HEK293 (cell line): ENCODE measurements around the gene PPID.

Experiments used
- CTCF ChIA-PET: fragments of 350-600 bp; formaldehyde crosslinking; extraction: SDS; loops from one replicate; lab custom pipeline; 2021; ENCODE audit warnings: antibody characterized with exemption; lab: Yijun Ruan, JAX
- POLR2A ChIA-PET: fragments of 300-600 bp; formaldehyde crosslinking; extraction: SDS; loops from one replicate; lab custom pipeline; 2020; ENCODE audit warnings: antibody characterized with exemption, inconsistent platforms; lab: Yijun Ruan, JAX
- H3K27ac ChIP-seq: fragments of 200-500 bp; sonication (Bioruptor generic); 2 replicates; pipeline ENCODE4 v1.5.1; 2014; ENCODE audit warnings: low read depth, low read length, control low read depth, inconsistent platforms; ENCODE audit errors: extremely low read depth
- H3K36me3 ChIP-seq, 2 experiments: fragments of 200-500 bp in 1 of 2; sonication (Bioruptor generic) in 1 of 2; 1 replicate in 1 of 2; 2 replicates in 1 of 2; pipeline ENCODE4 v1.5.1; 2014 to 2017; ENCODE audit warnings: inconsistent platforms in 2 of 2, low read length in 2 of 2; ENCODE audit not compliant: control insufficient read depth in 2 of 2, insufficient read depth in 1 of 2
- H3K4me1 ChIP-seq: fragments of 200-500 bp; sonication (Bioruptor generic); 2 replicates; pipeline ENCODE4 v1.5.1; 2014; ENCODE audit warnings: mild to moderate bottlenecking, low read length, inconsistent platforms; ENCODE audit not compliant: control insufficient read depth, insufficient read depth
- H3K4me3 ChIP-seq: 2 replicates; pipeline ENCODE4 v1.5.1; 2011; ENCODE audit warnings: low read depth, mild to moderate bottlenecking, control low read depth, low read length, moderate library complexity
- H3K9me3 ChIP-seq: fragments of 200-500 bp; sonication (Bioruptor generic); 2 replicates; pipeline ENCODE4 v1.5.1; 2014; ENCODE audit warnings: low read depth, low read length, inconsistent platforms; ENCODE audit not compliant: control insufficient read depth, insufficient read depth
- REST ChIP-seq: fragments of 450-650 bp; formaldehyde crosslinking; IDR thresholded peaks from 2 replicates; pipeline ENCODE4 v1.5.1; 2016; ENCODE audit warnings: missing biosample characterization, missing genetic modification characterization
- SP2 ChIP-seq: fragments of 450-650 bp; formaldehyde crosslinking; IDR thresholded peaks from 2 replicates; pipeline ENCODE4 v1.5.1; 2016; ENCODE audit warnings: missing biosample characterization, missing genetic modification characterization
- ZBTB20 ChIP-seq: fragments of 450-650 bp; formaldehyde crosslinking; IDR thresholded peaks from 2 replicates; pipeline ENCODE4 v1.5.1; 2016; ENCODE audit warnings: missing biosample characterization, missing genetic modification characterization
- ZBTB6 ChIP-seq: fragments of 450-650 bp; formaldehyde crosslinking; IDR thresholded peaks from 2 replicates; pipeline ENCODE4 v1.5.1; 2017; ENCODE audit warnings: missing biosample characterization, missing genetic modification characterization
- ZBTB8A ChIP-seq: fragments of 450-650 bp; formaldehyde crosslinking; IDR thresholded peaks from 2 replicates; pipeline ENCODE4 v1.5.1; 2016; ENCODE audit warnings: missing biosample characterization, missing genetic modification characterization
- ZEB2 ChIP-seq: fragments of 450-650 bp; formaldehyde crosslinking; IDR thresholded peaks from 2 replicates; pipeline ENCODE4 v1.5.1; 2016; ENCODE audit warnings: missing biosample characterization, missing genetic modification characterization
- ZFHX2 ChIP-seq: fragments of 450-650 bp; formaldehyde crosslinking; conservative IDR thresholded peaks from 2 replicates; pipeline ENCODE4 v1.5.1; 2016; ENCODE audit warnings: missing biosample characterization, missing genetic modification characterization
- ZFP69B ChIP-seq: fragments of 450-650 bp; formaldehyde crosslinking; IDR thresholded peaks from 2 replicates; pipeline ENCODE4 v1.5.1; 2016; ENCODE audit warnings: missing biosample characterization, missing genetic modification characterization
- ZNF335 ChIP-seq: fragments of 450-650 bp; formaldehyde crosslinking; conservative IDR thresholded peaks from 2 replicates; pipeline ENCODE4 v1.5.1; 2016; ENCODE audit warnings: missing biosample characterization, missing genetic modification characterization
- ZNF341 ChIP-seq: fragments of 450-650 bp; formaldehyde crosslinking; IDR thresholded peaks from 2 replicates; pipeline ENCODE4; 2016; ENCODE audit warnings: low read depth, missing biosample characterization, missing genetic modification characterization
- ZNF501 ChIP-seq: fragments of 450-650 bp; formaldehyde crosslinking; IDR thresholded peaks from 2 replicates; pipeline ENCODE4 v1.5.1; 2016; ENCODE audit warnings: missing biosample characterization, missing genetic modification characterization
- ZNF561 ChIP-seq: fragments of 450-650 bp; IDR thresholded peaks from 2 replicates; pipeline ENCODE4 v1.5.1; 2018; ENCODE audit warnings: missing biosample characterization, missing genetic modification characterization, borderline replicate concordance
- ZNF677 ChIP-seq: fragments of 450-650 bp; IDR thresholded peaks from 2 replicates; pipeline ENCODE4 v1.5.0; 2018; ENCODE audit warnings: missing biosample characterization, mild to moderate bottlenecking, missing genetic modification characterization, moderate library complexity
- ZSCAN16 ChIP-seq: fragments of 450-650 bp; formaldehyde crosslinking; IDR thresholded peaks from 2 replicates; pipeline ENCODE4 v1.5.1; 2016; ENCODE audit warnings: missing biosample characterization, missing genetic modification characterization
- ZSCAN30 ChIP-seq: fragments of 450-650 bp; IDR thresholded peaks from 2 replicates; pipeline ENCODE4 v1.5.1; 2018; ENCODE audit warnings: missing biosample characterization, mild to moderate bottlenecking, missing genetic modification characterization, moderate library complexity
- TF ChIP-seq, protein P1 (sequence below): fragments of 450-650 bp; formaldehyde crosslinking; IDR thresholded peaks from 2 replicates; pipeline ENCODE4 v1.5.1; 2016; ENCODE audit warnings: missing biosample characterization, missing genetic modification characterization
- TF ChIP-seq, protein P2 (sequence below): fragments of 450-650 bp; formaldehyde crosslinking; optimal IDR thresholded peaks from 2 replicates; pipeline ENCODE3; 2016; ENCODE audit warnings: missing biosample characterization, mild to moderate bottlenecking, missing genetic modification characterization
- TF ChIP-seq, protein P3 (sequence below): fragments of 450-650 bp; formaldehyde crosslinking; IDR thresholded peaks from 2 replicates; pipeline ENCODE4 v1.5.1; 2016; ENCODE audit warnings: missing biosample characterization, missing genetic modification characterization
- TF ChIP-seq, protein P4 (sequence below): fragments of 450-650 bp; formaldehyde crosslinking; IDR thresholded peaks from 2 replicates; pipeline ENCODE4 v1.5.1; 2017; ENCODE audit warnings: missing biosample characterization, missing genetic modification characterization

The PPID gene

DNA sequence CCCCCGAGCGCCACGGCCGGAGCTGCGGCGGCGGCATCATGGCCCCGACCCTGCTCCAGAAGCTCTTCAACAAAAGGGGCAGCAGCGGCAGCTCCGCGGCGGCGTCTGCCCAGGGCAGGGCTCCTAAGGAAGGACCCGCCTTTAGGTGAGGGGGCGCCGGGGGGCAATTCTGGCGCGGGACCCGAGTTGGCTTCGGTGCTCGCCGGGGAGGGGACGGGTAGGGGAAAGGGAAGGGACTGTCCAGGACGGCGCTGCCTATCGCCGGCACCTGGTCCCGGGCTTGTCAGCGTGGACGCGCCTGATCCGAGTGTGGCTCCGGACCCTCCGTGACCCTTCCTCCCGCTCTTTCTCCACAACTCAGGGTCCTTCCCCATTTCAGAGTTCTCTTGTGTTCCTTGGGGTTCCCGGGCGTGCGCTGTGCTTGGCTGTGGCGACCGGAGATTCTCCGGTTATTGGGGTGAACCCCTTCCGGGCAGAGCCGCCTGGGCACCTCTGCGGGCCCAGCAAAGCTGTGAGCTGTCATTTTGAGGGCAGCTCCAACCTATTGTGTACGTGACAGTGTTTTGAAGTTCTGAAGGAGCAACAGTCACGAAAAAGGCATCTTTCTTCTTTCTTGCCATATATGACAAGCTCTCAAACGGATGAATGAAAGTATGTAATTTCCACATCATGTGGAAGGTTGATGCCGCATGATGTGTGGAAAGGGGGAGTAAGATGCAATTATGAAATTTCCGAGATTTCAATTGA lies 46.2 kb upstream of the PPID start (continued):
- TF ChIP-seq ZNF341 (tag by site-specific recombination) (peak; percentile 21; the same call in 1 of the 2 replicates), SP2 (tag by site-specific recombination) (0 out of 2 replicates have a peak, but pooled peaks have one; percentile 13), ZNF677 (tag by site-specific recombination) (no peak), REST (no peak), ZNF335 (tag by site-specific recombination) (peak; percentile 95), ZBTB8A (tag by site-specific recombination) (0 out of 2 replicates have a peak, but pooled peaks have one; percentile 31), ZSCAN16 (tag by site-specific recombination) (no peak)
- TF ChIP-seq, protein P1, sequence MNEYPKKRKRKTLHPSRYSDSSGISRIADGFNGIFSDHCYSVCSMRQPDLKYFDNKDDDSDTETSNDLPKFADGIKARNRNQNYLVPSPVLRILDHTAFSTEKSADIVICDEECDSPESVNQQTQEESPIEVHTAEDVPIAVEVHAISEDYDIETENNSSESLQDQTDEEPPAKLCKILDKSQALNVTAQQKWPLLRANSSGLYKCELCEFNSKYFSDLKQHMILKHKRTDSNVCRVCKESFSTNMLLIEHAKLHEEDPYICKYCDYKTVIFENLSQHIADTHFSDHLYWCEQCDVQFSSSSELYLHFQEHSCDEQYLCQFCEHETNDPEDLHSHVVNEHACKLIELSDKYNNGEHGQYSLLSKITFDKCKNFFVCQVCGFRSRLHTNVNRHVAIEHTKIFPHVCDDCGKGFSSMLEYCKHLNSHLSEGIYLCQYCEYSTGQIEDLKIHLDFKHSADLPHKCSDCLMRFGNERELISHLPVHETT = no peak

- H3K27ac ChIP-seq = peak within 1 kb of the TSS; percentile 81; the same call in 1 of the 2 replicates
- peaks cover 7% of the 10 kb centered on the region; the same call in 1 of the 2 replicates for H3K4me1 ChIP-seq
- peak within 1 kb of the TSS; percentile 75 for H3K4me3 ChIP-seq
- CTCF ChIA-PET = interaction anchor here (0.7 to 1.5 kb wide), 2 partner anchors 13 to 84 kb away, joined by 3 to 4 read pairs; no protein-coding TSS in a partner anchor
- H3K9me3 ChIP-seq = no peaks in the 10 kb centered on the region
- H3K36me3 ChIP-seq = no peaks in the 10 kb centered on the region
- POLR2A ChIA-PET = interaction anchor here (1.0 kb wide), 1 partner anchor 98 kb away, joined by 4 read pairs; no protein-coding TSS in a partner anchor
- TF ChIP-seq ZSCAN30 (tag by site-specific recombination) (peak; percentile 84), ZNF501 (tag by site-specific recombination) (0 out of 2 replicates have a peak, but pooled peaks have one; percentile 55), ZBTB6 (tag by site-specific recombination) (peak; percentile 94), ZBTB20 (peak; percentile 25; the same call in 1 of the 2 replicates), ZBTB8A (tag by site-specific recombination) (peak; percentile 63), ZEB2 (tag by site-specific recombination) (0 out of 2 replicates have a peak, but pooled peaks have one; percentile 37), ZFP69B (tag by site-specific recombination) (peak; percentile 50), ZFHX2 (peak; percentile 73), ZNF561 (no peak)
- TF ChIP-seq, protein P2, sequence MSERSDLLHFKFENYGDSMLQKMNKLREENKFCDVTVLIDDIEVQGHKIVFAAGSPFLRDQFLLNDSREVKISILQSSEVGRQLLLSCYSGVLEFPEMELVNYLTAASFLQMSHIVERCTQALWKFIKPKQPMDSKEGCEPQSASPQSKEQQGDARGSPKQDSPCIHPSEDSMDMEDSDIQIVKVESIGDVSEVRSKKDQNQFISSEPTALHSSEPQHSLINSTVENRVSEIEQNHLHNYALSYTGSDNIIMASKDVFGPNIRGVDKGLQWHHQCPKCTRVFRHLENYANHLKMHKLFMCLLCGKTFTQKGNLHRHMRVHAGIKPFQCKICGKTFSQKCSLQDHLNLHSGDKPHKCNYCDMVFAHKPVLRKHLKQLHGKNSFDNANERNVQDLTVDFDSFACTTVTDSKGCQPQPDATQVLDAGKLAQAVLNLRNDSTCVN (tag by site-specific recombination) = peak; percentile 64
- TF ChIP-seq, protein P3, sequence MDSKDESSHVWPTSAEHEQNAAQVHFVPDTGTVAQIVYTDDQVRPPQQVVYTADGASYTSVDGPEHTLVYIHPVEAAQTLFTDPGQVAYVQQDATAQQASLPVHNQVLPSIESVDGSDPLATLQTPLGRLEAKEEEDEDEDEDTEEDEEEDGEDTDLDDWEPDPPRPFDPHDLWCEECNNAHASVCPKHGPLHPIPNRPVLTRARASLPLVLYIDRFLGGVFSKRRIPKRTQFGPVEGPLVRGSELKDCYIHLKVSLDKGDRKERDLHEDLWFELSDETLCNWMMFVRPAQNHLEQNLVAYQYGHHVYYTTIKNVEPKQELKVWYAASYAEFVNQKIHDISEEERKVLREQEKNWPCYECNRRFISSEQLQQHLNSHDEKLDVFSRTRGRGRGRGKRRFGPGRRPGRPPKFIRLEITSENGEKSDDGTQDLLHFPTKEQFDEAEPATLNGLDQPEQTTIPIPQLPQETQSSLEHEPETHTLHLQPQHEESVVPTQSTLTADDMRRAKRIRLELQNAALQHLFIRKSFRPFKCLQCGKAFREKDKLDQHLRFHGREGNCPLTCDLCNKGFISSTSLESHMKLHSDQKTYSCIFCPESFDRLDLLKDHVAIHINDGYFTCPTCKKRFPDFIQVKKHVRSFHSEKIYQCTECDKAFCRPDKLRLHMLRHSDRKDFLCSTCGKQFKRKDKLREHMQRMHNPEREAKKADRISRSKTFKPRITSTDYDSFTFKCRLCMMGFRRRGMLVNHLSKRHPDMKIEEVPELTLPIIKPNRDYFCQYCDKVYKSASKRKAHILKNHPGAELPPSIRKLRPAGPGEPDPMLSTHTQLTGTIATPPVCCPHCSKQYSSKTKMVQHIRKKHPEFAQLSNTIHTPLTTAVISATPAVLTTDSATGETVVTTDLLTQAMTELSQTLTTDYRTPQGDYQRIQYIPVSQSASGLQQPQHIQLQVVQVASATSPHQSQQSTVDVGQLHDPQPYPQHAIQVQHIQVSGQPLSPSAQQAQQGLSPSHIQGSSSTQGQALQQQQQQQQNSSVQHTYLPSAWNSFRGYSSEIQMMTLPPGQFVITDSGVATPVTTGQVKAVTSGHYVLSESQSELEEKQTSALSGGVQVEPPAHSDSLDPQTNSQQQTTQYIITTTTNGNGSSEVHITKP = peak; percentile 78
- TF ChIP-seq, protein P4, sequence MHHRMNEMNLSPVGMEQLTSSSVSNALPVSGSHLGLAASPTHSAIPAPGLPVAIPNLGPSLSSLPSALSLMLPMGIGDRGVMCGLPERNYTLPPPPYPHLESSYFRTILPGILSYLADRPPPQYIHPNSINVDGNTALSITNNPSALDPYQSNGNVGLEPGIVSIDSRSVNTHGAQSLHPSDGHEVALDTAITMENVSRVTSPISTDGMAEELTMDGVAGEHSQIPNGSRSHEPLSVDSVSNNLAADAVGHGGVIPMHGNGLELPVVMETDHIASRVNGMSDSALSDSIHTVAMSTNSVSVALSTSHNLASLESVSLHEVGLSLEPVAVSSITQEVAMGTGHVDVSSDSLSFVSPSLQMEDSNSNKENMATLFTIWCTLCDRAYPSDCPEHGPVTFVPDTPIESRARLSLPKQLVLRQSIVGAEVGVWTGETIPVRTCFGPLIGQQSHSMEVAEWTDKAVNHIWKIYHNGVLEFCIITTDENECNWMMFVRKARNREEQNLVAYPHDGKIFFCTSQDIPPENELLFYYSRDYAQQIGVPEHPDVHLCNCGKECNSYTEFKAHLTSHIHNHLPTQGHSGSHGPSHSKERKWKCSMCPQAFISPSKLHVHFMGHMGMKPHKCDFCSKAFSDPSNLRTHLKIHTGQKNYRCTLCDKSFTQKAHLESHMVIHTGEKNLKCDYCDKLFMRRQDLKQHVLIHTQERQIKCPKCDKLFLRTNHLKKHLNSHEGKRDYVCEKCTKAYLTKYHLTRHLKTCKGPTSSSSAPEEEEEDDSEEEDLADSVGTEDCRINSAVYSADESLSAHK (tag by site-specific recombination) = no peak
Measured at GRCh38 chr4:158768555-158769174, 45.5 kb upstream of the PPID start, which contains the start of gene FNIP2. TSS of gene FNIP2 (plus strand) at chr4:158769026. CDS start at chr4:158769213, 187 bp downstream.
